ENCODE results near the gene PRKCA. TPM values are rescaled to one million over a fixed set of nuclear protein-coding genes. Genes with fewer than 3 reads are reported as not detected.
A peak's percentile ranks its signal among the peaks of the same experiment; 100 is the strongest.

Gene PRKCA
- total and polyA plus RNA-seq, 2 of the 13 experiments (the other 11 are each of a cell fraction or from before 2014, with no cell fraction given), result 18.5 to 21.5 TPM

DNA sequence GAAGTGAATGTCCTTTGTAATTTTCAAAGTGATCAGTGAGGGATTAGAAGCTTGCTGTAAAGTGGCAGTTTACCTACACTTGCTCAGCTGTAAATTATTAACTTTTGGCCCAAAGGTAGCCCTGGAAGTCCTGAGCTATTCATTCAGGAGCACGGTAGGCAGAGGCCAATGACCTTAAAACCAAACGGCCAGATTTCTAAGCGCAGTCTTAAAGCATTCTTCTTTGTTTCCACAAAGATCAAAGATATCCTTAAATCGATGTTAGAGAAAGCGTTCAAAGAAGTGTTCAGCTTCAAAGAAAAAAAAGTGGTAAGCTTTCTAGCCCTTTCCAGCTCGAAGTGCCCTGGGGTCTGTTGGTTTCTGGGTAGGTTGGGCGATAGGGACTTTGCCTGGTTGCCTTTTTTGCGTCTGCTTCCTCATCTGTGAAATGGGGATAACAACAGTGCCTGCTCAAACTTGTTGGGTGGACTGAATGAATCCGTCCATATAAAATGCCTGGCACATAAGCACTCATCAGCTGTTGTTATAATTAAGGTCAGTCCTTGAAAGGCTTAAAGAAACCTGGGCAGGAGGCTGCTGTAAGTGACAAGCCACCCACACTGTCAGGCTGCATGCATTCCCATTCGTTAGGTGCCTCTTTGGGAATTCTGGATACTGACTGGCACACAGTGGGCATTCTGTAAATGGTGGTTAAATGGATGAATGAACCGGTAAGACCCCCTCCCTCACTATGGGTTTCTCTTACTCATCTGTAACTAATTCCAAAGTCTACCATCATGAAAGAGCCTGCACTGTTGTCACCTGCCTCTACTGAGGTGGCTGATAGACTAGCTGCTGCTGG lies 113.2 kb downstream of the PRKCA start (continued):
- TF ChIP-seq, protein P1, sequence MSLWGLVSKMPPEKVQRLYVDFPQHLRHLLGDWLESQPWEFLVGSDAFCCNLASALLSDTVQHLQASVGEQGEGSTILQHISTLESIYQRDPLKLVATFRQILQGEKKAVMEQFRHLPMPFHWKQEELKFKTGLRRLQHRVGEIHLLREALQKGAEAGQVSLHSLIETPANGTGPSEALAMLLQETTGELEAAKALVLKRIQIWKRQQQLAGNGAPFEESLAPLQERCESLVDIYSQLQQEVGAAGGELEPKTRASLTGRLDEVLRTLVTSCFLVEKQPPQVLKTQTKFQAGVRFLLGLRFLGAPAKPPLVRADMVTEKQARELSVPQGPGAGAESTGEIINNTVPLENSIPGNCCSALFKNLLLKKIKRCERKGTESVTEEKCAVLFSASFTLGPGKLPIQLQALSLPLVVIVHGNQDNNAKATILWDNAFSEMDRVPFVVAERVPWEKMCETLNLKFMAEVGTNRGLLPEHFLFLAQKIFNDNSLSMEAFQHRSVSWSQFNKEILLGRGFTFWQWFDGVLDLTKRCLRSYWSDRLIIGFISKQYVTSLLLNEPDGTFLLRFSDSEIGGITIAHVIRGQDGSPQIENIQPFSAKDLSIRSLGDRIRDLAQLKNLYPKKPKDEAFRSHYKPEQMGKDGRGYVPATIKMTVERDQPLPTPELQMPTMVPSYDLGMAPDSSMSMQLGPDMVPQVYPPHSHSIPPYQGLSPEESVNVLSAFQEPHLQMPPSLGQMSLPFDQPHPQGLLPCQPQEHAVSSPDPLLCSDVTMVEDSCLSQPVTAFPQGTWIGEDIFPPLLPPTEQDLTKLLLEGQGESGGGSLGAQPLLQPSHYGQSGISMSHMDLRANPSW (CRISPR knock-in tag; IDR thresholded peaks at IDR 0.05; ENCODE audit: borderline replicate concordance), result peak; percentile 96
- TF ChIP-seq HNF4G (IDR thresholded peaks at IDR 0.05; ENCODE audit: borderline replicate concordance, low read depth, low read length) (peak; percentile 90), HNF4G (CRISPR knock-in tag; IDR thresholded peaks at IDR 0.05; ENCODE audit: borderline replicate concordance, low read depth) (peak; percentile 69), LCORL (IDR thresholded peaks at IDR 0.05) (peak; percentile 60; the same call in 1 of the 2 replicates), LCORL (CRISPR knock-in tag; IDR thresholded peaks at IDR 0.05) (peak; percentile 81), ZNF83 (CRISPR knock-in tag; IDR thresholded peaks at IDR 0.05; ENCODE audit: borderline replicate concordance) (no peak), JDP2 (CRISPR knock-in tag; IDR thresholded peaks at IDR 0.05; ENCODE audit: borderline replicate concordance) (no peak), DNMT1 (CRISPR knock-in tag; IDR thresholded peaks at IDR 0.05) (no peak), FOXO1 (CRISPR knock-in tag; IDR thresholded peaks at IDR 0.05) (peak; percentile 73; the same call in 1 of the 2 replicates), NR2C2 (CRISPR knock-in tag; IDR thresholded peaks at IDR 0.05; ENCODE audit: borderline replicate concordance) (peak; percentile 59; the same call in 1 of the 2 replicates), HMG20A (CRISPR knock-in tag; IDR thresholded peaks at IDR 0.05; ENCODE audit: borderline replicate concordance) (peak; percentile 98), SIN3B (IDR thresholded peaks at IDR 0.05; ENCODE audit: low read length) (no peak), TCF7L2 (IDR thresholded peaks at IDR 0.05; ENCODE audit: low read depth, low read length) (peak; percentile 95), ZFP36L1 (CRISPR knock-in tag; IDR thresholded peaks at IDR 0.05) (peak; percentile 81; the same call in 1 of the 2 replicates), PCBP2 (optimal IDR thresholded peaks at IDR 0.05; ENCODE audit: low read depth, low read length, poor library complexity, severe bottlenecking) (no peak), JUNB (CRISPR knock-in tag; IDR thresholded peaks at IDR 0.05; ENCODE audit: borderline replicate concordance) (0 out of 2 replicates have a peak, but pooled peaks have one; percentile 31), ZNF224 (CRISPR knock-in tag; IDR thresholded peaks at IDR 0.05) (peak; percentile 64; the same call in 1 of the 2 replicates), MEF2D (CRISPR knock-in tag; IDR thresholded peaks at IDR 0.05) (peak; percentile 85; the same call in 1 of the 2 replicates), ZNF264 (CRISPR knock-in tag; IDR thresholded peaks at IDR 0.05) (peak; percentile 33; the same call in 1 of the 2 replicates), HDAC6 (IDR thresholded peaks at IDR 0.05; ENCODE audit: low read depth, low read length) (peak; percentile 59; the same call in 1 of the 2 replicates), ZNF749 (CRISPR knock-in tag; IDR thresholded peaks at IDR 0.05; ENCODE audit: borderline replicate concordance) (no peak), ZNF335 (CRISPR knock-in tag; IDR thresholded peaks at IDR 0.05) (no peak), REPIN1 (CRISPR knock-in tag; IDR thresholded peaks at IDR 0.05; ENCODE audit: borderline replicate concordance, low read depth) (peak; percentile 88; the same call in 1 of the 2 replicates)
- TF ChIP-seq, protein P2, sequence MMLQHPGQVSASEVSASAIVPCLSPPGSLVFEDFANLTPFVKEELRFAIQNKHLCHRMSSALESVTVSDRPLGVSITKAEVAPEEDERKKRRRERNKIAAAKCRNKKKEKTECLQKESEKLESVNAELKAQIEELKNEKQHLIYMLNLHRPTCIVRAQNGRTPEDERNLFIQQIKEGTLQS (CRISPR knock-in tag; IDR thresholded peaks at IDR 0.05), result peak; percentile 55; the same call in 1 of the 2 replicates
- TF ChIP-seq, protein P3, sequence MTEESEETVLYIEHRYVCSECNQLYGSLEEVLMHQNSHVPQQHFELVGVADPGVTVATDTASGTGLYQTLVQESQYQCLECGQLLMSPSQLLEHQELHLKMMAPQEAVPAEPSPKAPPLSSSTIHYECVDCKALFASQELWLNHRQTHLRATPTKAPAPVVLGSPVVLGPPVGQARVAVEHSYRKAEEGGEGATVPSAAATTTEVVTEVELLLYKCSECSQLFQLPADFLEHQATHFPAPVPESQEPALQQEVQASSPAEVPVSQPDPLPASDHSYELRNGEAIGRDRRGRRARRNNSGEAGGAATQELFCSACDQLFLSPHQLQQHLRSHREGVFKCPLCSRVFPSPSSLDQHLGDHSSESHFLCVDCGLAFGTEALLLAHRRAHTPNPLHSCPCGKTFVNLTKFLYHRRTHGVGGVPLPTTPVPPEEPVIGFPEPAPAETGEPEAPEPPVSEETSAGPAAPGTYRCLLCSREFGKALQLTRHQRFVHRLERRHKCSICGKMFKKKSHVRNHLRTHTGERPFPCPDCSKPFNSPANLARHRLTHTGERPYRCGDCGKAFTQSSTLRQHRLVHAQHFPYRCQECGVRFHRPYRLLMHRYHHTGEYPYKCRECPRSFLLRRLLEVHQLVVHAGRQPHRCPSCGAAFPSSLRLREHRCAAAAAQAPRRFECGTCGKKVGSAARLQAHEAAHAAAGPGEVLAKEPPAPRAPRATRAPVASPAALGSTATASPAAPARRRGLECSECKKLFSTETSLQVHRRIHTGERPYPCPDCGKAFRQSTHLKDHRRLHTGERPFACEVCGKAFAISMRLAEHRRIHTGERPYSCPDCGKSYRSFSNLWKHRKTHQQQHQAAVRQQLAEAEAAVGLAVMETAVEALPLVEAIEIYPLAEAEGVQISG (CRISPR knock-in tag; IDR thresholded peaks at IDR 0.05), result peak; percentile 51; the same call in 1 of the 2 replicates

Data from HepG2 (cell line).